Stimulated activated CD4-positive, alpha-beta T cell treated with anti-CD3 and anti-CD28 coated beads, Interleukin-1b, Interleukin-23, amount 100 ng/mL, for 4 hours (primary cell): ENCODE measurements around the gene POMZP3.
"Not testable (repeated sequence)": the region's sequence is repeated elsewhere in the genome, so short reads cannot be mapped to it uniquely, and the experiment has no call there.

ENCODE experiments used
- DNase-seq, 2 donors: peaks; one replicate each; pipeline ENCODE4 v3.0.0-alpha.2; 2020; ENCODE audit warnings: low read depth in 2 of 2

The POMZP3 gene

DNA sequence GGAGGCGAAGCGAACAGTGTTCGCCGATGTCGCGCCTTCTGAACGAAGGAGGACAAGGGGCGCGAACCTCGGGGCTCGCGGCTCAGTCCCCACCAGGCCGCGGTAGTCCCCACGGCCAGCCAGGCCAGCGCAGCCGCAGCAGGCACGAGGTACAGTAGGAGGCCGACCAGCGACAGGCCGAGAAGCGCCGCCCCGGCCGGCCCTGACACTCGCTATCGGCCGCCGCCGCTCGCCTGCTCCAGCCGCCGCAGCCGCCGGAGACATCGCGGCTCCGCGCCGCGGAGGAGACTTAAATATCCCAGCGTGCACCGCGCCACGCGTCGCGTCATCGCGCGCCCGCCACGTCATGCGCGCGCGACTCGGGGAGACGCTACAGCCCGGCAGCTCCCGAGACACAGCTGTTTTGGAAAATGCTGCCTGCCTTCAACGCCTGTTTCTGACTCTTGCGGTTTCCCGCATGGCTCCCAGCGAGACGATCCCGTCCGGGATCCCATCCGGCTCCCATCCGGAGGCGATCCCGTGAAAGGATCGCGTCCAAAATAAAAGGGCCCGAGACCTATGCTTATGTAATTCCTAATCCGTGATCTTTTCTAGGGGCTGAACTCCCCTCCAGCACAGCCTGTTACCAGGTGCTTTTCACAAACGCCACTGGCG, at the start of gene POMZP3:
Gene POMZP3, minus strand, starts transcription at position 291 of the 654 bp plus-strand sequence. CDS start 1,215 bp downstream, outside the sequence.
- peak in 1 of 2 donors; percentile 10 for DNase-seq

DNA sequence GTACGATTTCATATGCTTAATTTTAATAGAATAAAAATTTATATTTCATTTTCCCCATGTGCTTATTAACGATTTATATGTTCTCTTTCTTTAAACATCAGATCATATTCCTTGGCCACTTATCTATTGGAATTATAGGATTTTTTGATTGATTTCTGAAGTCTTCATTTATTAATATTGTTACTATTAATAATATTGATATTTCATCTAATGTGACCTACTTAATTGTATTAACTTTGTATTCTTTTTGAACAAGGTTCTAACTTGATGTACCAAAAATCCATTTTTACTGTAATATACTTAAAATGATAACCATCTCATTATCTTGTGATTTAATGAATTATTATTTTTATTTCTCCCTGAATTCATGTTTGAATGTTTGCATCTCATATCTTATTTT, 48.7 kb upstream of the POMZP3 start:
- not testable (repeated sequence) for DNase-seq

GRCh38 chr7:76673346-76673745, 46.3 kb upstream of the POMZP3 start:
- not testable (repeated sequence) for DNase-seq

- not testable (repeated sequence) for DNase-seq
Observed at GRCh38 chr7:76659212-76659611, 32.1 kb upstream of the POMZP3 start.

DNA sequence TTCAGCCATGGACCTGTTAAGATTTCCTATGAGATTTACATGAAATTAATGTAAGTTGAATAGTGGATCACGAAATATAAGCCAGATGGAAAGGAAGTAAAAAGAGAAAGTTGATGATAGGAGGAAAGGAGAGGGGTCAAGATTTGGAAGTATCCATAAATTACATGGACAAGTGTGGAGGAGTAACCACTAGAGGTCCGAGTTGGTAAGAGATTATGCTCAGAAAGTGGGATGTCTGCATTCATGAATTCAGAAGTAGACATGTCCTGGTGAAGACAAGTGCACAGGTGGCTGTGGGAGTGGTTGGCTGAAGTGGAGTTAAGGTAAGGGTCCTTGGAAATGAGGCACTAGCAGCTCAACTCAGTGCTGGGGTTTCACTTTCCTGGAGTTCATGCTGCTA, 29.3 kb upstream of the POMZP3 start:
- not testable (repeated sequence) for DNase-seq

DNA sequence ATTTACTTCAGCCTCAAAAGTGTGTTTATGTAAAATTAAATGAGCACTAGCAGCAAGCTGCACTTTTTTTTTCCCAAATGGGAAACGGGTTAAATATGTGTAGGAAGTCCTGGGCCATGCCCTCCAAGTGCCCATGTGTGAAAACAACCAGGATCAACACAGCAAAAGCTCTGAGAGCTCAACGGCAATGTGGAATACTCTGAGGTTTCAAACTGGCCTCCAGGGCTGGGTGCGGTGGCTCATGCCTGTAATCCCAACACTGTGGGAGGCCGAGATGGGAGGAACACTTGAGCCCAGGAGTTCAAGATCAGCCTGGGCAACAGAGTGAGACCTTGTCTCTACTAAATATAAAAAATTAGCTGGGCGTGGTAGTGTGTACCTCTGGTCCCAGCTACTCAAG, 15.5 kb upstream of the POMZP3 start:
- not testable (repeated sequence) for DNase-seq

GRCh38 chr7:76637061-76637691, 10.1 kb upstream of the POMZP3 start:
- not testable (repeated sequence) for DNase-seq

GRCh38 chr7:76626581-76626980, 498 bp downstream of the POMZP3 start:
- not testable (repeated sequence) for DNase-seq

- not testable (repeated sequence) for DNase-seq
Observed at GRCh38 chr7:76619439-76620190, 7.5 kb downstream of the POMZP3 start.

DNA sequence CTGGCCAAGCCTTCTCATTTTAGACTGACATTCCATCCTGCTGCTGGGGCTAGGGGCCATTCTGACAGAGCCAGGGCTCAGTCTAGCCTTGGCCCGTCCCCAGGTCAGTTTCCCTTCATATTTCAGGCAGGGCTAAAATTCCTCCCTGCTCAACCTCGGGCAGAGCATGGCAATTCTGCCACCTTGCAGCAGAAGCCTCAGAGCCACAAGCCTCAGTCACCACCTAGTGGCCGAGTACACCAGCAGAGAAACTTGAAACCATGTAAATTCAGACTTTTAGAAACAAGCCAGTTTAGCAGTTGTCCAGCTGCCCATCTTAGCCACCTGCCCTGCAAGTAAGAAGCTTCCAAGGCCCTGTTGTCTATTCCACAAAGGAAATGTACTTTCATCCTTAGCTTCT, 13.3 kb downstream of the POMZP3 start:
- not testable (repeated sequence) for DNase-seq

- not testable (repeated sequence) for DNase-seq
Observed at GRCh38 chr7:76612232-76612631, 14.8 kb downstream of the POMZP3 start.

GRCh38 chr7:76609864-76610263, 17.2 kb downstream of the POMZP3 start:
- not testable (repeated sequence) for DNase-seq

- not testable (repeated sequence) for DNase-seq
Observed at GRCh38 chr7:76608469-76608868, 18.6 kb downstream of the POMZP3 start.

DNA sequence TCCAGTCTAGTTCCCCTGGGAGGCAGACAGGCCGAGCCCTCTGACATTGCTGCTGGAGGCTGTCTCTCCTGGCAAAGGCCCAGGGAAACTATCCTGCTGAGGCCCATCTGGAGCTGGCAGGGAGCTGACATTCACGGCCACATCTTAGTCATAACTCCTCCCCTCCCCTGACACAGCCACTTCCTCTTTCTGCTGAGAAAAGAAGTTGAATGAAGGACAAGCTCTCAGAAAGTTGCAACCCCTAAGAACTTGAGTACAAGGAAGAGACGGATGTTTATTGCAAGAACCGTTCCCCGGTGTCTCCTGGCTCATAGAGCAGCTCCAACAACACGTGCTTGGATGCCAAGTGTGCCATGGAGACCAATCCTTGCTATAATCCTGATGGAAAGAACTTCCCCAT, 21.1 kb downstream of the POMZP3 start:
- peak in 1 of 2 donors; percentile 34 for DNase-seq

- not testable (repeated sequence) for DNase-seq
Observed at GRCh38 chr7:76600650-76601049, 26.4 kb downstream of the POMZP3 start.

DNA sequence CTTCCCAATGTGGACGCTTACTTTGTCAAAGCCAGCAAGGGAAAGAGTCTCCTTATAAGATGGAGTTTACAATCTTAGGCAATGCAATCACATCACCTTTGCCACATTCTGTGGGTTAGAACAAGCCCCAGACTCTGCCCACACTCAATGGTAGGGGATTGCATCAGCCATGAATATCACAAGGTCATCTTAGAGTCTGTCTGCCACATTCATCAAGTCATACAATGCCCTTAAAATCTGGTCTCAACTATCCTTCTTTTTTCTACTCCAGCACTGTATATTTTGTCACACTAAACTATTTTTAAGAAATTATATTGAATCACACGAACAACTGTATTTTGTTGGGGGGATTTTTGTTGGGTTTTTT, 27.0 kb downstream of the POMZP3 start:
- DNase-seq: not testable (repeated sequence)

DNA sequence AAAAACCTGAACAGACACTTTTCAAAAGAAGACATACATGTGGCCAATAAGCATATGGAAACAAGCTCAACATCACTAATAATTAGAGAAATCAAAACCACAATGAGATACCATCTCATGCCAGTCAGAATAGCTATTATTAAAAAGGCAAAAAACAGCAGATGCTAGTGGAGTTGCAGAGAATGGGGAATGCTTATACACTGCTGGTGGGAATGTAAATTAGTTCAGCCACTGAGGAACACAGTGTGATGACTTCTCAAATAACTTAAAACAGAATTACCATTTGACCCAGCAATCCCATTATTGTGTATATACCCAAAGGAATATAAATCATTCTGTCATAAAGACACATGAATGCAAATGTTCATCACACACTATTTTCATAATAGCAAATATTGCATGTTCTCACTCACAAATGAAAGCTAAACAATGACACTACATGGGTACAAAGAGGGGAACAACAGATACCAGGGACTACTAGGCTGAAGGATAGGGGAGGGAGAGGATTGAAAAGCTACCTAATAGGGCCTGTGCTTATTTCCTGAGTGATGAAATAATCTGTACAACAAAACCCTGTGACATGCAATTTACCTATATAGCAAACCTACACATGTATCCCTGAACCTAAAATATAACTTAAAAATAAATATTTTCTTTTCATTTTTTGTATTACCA, 28.4 kb downstream of the POMZP3 start:
- DNase-seq: not testable (repeated sequence)

- not testable (repeated sequence) for DNase-seq
Observed at GRCh38 chr7:76597288-76597687, 29.8 kb downstream of the POMZP3 start.

DNA sequence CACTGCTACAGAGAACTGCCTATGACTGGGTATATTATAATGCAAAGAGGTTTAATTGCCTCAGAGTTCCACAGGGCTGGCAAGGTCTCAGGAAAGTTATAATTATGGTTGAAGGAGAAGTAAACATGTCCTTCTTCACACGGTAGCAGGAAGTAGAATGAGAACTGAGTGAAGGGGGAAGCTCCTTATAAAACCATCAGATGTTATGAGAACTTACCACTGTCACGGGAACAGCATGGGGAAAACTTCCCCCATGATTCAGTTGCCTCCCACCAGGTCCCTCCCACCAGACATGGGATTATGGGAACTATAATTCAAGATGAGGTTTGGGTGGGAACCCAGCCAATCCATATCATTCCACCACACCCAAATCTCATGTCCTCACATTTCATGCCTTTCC, 34.4 kb downstream of the POMZP3 start:
- DNase-seq: not testable (repeated sequence)

GRCh38 chr7:76591602-76592304, 35.3 kb downstream of the POMZP3 start:
- not testable (repeated sequence) for DNase-seq

DNA sequence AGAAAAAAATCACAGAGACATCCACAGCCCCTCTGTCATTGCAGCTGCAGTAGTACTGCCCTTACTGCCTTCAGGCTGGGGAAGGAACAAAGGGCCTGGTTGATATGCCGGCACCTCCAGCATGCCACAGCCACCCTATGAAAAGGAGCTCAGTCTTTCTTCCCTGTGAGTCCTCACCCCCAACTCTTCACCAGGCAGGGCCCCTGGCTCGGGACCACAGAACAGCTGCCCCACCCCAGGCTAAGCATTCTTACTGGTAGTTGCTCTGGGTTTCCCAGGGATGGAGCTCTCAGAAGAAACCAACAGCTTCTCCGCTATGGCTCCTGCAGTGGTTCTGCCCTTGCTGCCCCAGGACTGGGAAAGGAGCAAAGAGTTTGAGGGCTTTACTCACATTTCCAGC, 36.0 kb downstream of the POMZP3 start:
- not testable (repeated sequence) for DNase-seq
